GM12878 (cell line): ENCODE data around the gene PHAF1. TPM values are rescaled to one million over a fixed set of nuclear protein-coding genes. Genes with fewer than 3 reads are reported as not detected.

Experiments
- ATAC-seq: fragments of 200-7000 bp; cut with Tn5 transposase; 3 replicates; pipeline ENCODE4 v1.9.1; 2020; ENCODE audit warnings: mild to moderate bottlenecking, moderate library complexity
- BruUV-seq: library from RNA; stranded (reverse); fragments of 400-500 nt; replicated peaks from 2 replicates; lab custom pipeline; 2021; lab: Mats Ljungman, UMichigan
- CTCF ChIA-PET: fragments of 300-600 bp; sonication (Branson Sonifier 250); formaldehyde crosslinking; extraction: SDS; loops from one replicate; lab custom pipeline; 2021; ENCODE audit warnings: inconsistent platforms; lab: Yijun Ruan, JAX
- POLR2A ChIA-PET: fragments of 350-600 bp; formaldehyde crosslinking; extraction: SDS; loops from one replicate; lab custom pipeline; 2021; ENCODE audit warnings: inconsistent platforms; lab: Charles Lee
- RAD21 ChIA-PET: fragments of 300-600 bp; sonication (Branson Sonifier 250); formaldehyde crosslinking; loops from one replicate; lab custom pipeline; 2023; ENCODE audit warnings: antibody characterized with exemption; ENCODE audit not compliant: unreplicated experiment; lab: Charles Lee
- SMC1A ChIA-PET: fragments of 300-600 bp; sonication (Branson Sonifier 250); formaldehyde crosslinking; loops from one replicate; lab custom pipeline; 2023; ENCODE audit not compliant: unreplicated experiment, uncharacterized antibody; lab: Charles Lee
- DNase-seq: peaks from one replicate; pipeline ENCODE4 v3.0.0-alpha.2; 2011; ENCODE audit warnings: low read depth, low spot score
- FAIRE-seq: peaks from 3 replicates; lab custom pipeline; 2011; peaks lifted over from hg19 to GRCh38; lab: Jason Lieb, UNC
- H2AFZ ChIP-seq: 2 replicates; pipeline ENCODE4 v1.6.0; 2011; ENCODE audit warnings: low read depth, low read length, control low read depth; ENCODE audit not compliant: control insufficient read depth
- H3K27ac ChIP-seq: 2 replicates; pipeline ENCODE4 v1.5.1; 2011; ENCODE audit warnings: control low read depth; ENCODE audit not compliant: control insufficient read depth, insufficient read depth
- H3K27me3 ChIP-seq, 2 experiments: replicated peaks in 1 of 2; 2 replicates each; pipeline versions ENCODE4 v1.6.0 to v1.6.1; 2011; ENCODE audit warnings: low read length in 1 of 2; ENCODE audit not compliant: control insufficient read depth in 2 of 2, insufficient read depth in 2 of 2
- H3K36me3 ChIP-seq, 2 experiments: 2 replicates each; pipeline ENCODE4 v1.5.1; 2011; ENCODE audit warnings: low read length in 1 of 2; ENCODE audit not compliant: control insufficient read depth in 2 of 2, insufficient read depth in 2 of 2
- H3K4me1 ChIP-seq: 2 replicates; pipeline ENCODE4 v1.6.1; 2011; ENCODE audit warnings: mild to moderate bottlenecking, low read length, moderate library complexity, mixed read lengths; ENCODE audit not compliant: control insufficient read depth, insufficient read depth
- H3K4me2 ChIP-seq: 2 replicates; pipeline ENCODE4 v1.6.0; 2011; ENCODE audit warnings: control low read depth; ENCODE audit not compliant: control insufficient read depth, insufficient read depth
- H3K4me3 ChIP-seq: fragments of 200-600 bp; sonication (generic); 2 replicates; pipeline ENCODE4 v1.5.1; 2016
- H3K79me2 ChIP-seq: 2 replicates; pipeline ENCODE4 v1.6.0; 2011; ENCODE audit warnings: low read length; ENCODE audit not compliant: control insufficient read depth, insufficient read depth
- H3K9ac ChIP-seq: 2 replicates; pipeline ENCODE4 v1.8.0; 2011; ENCODE audit warnings: low read length, control low read depth, mixed read lengths; ENCODE audit not compliant: control insufficient read depth, insufficient read depth
- H3K9me3 ChIP-seq: replicated peaks from 3 replicates; pipeline ENCODE4 v1.5.1; 2011; ENCODE audit warnings: mild to moderate bottlenecking, low read length; ENCODE audit not compliant: control insufficient read depth, insufficient read depth
- H4K20me1 ChIP-seq: 2 replicates; pipeline ENCODE4 v1.6.0; 2011; ENCODE audit not compliant: control insufficient read depth, insufficient read depth
- BACH1 ChIP-seq: fragments of 450-650 bp; IDR thresholded peaks from 2 replicates; pipeline ENCODE4 v1.6.1; 2017; ENCODE audit warnings: mild to moderate bottlenecking, borderline replicate concordance
- BCL3 ChIP-seq: IDR thresholded peaks from 2 replicates; pipeline ENCODE4 v1.6.1; 2011; ENCODE audit warnings: borderline replicate concordance, low read depth, mild to moderate bottlenecking, moderate library complexity, low read length; ENCODE audit not compliant: insufficient read depth, poor library complexity, severe bottlenecking
- BHLHE40 ChIP-seq, 2 experiments: fragments of 450-650 bp in 1 of 2; IDR thresholded peaks; 2 replicates each; pipeline ENCODE4 v1.6.1; 2011 to 2017; ENCODE audit warnings: low read depth in 2 of 2, borderline replicate concordance in 1 of 2, improper control_type of control experiment in 1 of 2, low read length in 1 of 2, mild to moderate bottlenecking in 1 of 2
- CHD2 ChIP-seq: IDR thresholded peaks from 2 replicates; pipeline ENCODE4 v1.6.1; 2011; ENCODE audit warnings: low read depth, low read length, improper control_type of control experiment, borderline replicate concordance
- ETV6 ChIP-seq, 2 experiments: fragments of 450-650 bp in 1 of 2; IDR thresholded peaks in 1 of 2; conservative IDR thresholded peaks in 1 of 2; 2 replicates each; pipeline ENCODE4 v1.6.1; 2014; ENCODE audit warnings: antibody characterized with exemption in 1 of 2, borderline replicate concordance in 1 of 2, low read depth in 1 of 2, mild to moderate bottlenecking in 1 of 2, moderate library complexity in 1 of 2
- FOXM1 ChIP-seq: IDR thresholded peaks from 2 replicates; pipeline ENCODE4 v1.6.1; 2012; ENCODE audit warnings: low read depth, mild to moderate bottlenecking, inconsistent platforms, low read length, moderate library complexity
- IKZF1 ChIP-seq: fragments of 450-650 bp; conservative IDR thresholded peaks from 2 replicates; pipeline ENCODE4 v1.6.1; 2017; ENCODE audit warnings: antibody characterized with exemption, mild to moderate bottlenecking
- IRF4 ChIP-seq: IDR thresholded peaks from 2 replicates; pipeline ENCODE4 v1.6.1; 2011; ENCODE audit warnings: low read depth, low read length
- LARP7 ChIP-seq: fragments of 450-650 bp; IDR thresholded peaks from 2 replicates; pipeline ENCODE4 v1.6.1; 2017; ENCODE audit warnings: mild to moderate bottlenecking
- NKRF ChIP-seq: fragments of 450-650 bp; conservative IDR thresholded peaks from 2 replicates; pipeline ENCODE4 v1.6.1; 2017; ENCODE audit warnings: mild to moderate bottlenecking, moderate library complexity
- POLR2A ChIP-seq: IDR thresholded peaks from 2 replicates; pipeline ENCODE4 v1.6.1; 2011; ENCODE audit warnings: low read depth, mild to moderate bottlenecking, low read length
- RB1 ChIP-seq: fragments of 450-650 bp; formaldehyde crosslinking; IDR thresholded peaks from 2 replicates; pipeline ENCODE4 v1.6.1; 2017; ENCODE audit warnings: mild to moderate bottlenecking, borderline replicate concordance
- TCF12 ChIP-seq: IDR thresholded peaks from 2 replicates; pipeline ENCODE4 v1.6.1; 2011; ENCODE audit warnings: low read depth, mild to moderate bottlenecking, low read length
- WRNIP1 ChIP-seq: IDR thresholded peaks from 2 replicates; pipeline ENCODE4 v1.6.1; 2011; ENCODE audit warnings: low read depth, low read length, improper control_type of control experiment, borderline replicate concordance
- WGBS: methylation state at CpG from one replicate; pipeline ENCODE4 v1.1.6; 2016; ENCODE audit warnings: low lambda C conversion rate; ENCODE audit not compliant: insufficient replicate concordance, insufficient coverage; ENCODE audit errors: missing lambda C conversion rate; 5-methylcytosine and 5-hydroxymethylcytosine counted together
- in situ Hi-C: fragments of 300-500 bp; cut with MboI; formaldehyde crosslinking; loops from 9 replicates; pipeline ENCODE4 v1.14.3; 2018; ENCODE audit warnings: mixed read lengths
- intact Hi-C: fragments of 100-400 bp; cut with micrococcal nuclease; formaldehyde crosslinking; loops from one replicate; pipeline ENCODE4 v1.14.2; 2022; ENCODE audit not compliant: unreplicated experiment
- polyA plus RNA-seq, 11 experiments: library from polyadenylated mRNA; depleted of rRNA in 4 of 11; unstranded in 6 of 11; stranded (reverse) in 5 of 11; fragments of >200 nt; fragmentation: Nextera tagmentation in 4 of 11; fragmentation: Illumina TruSeq in 1 of 11; extraction: Ambion mirVana in 4 of 11; extraction: Trizol in 1 of 11; gene quantifications; 1 replicate in 1 of 11; 2 replicates in 10 of 11; pipeline versions ENCODE4 v1.2.1 to v1.2.3, GENCODE V29; 2011 to 2016; ENCODE audit warnings: inconsistent platforms in 2 of 11, missing spikeins in 2 of 11, low read depth in 1 of 11
- total RNA-seq, 4 experiments: library from RNA; depleted of rRNA in 3 of 4; stranded (reverse); fragments of >200 nt in 3 of 4; fragmentation: Illumina TruSeq in 1 of 4; extraction: Trizol in 1 of 4; gene quantifications; 2 replicates each; pipeline versions ENCODE4 v1.2.1 to v1.2.3, GENCODE V29; 2013 to 2021
- TF ChIP-seq, protein P1 (sequence below): IDR thresholded peaks from 2 replicates; pipeline ENCODE4 v1.6.1; 2012; ENCODE audit warnings: low read length, inconsistent platforms
- TF ChIP-seq, protein P2 (sequence below): IDR thresholded peaks from 2 replicates; pipeline ENCODE4 v1.6.1; 2012; ENCODE audit warnings: low read depth, low read length, improper control_type of control experiment

PHAF1 gene
- total and polyA plus RNA-seq, 10 of the 15 experiments (the other 5 are each of a cell fraction or from before 2014, with no cell fraction given): 4.5 to 20.9 (median 14.9) TPM

GRCh38 chr16:67163164-67163998, 53.6 kb downstream of the PHAF1 start:
- FAIRE-seq (no peak), DNase-seq (no peak), ATAC-seq (peak; percentile 11)
- Histone ChIP-seq H3K4me1 (peaks cover 42% of the 10 kb centered on the region), H2AFZ (peak overlapping the region; percentile 70), H3K4me2 (peak overlapping the region; percentile 83), H3K27ac (no peak overlapping the region), H3K27me3 (peaks cover 2 to 18% of the 10 kb centered on the region in 2 experiments), H4K20me1 (no peaks in the 10 kb centered on the region; the same call in 1 of the 2 replicates), H3K9me3 (no peaks in the 10 kb centered on the region; the same call in 2 of the 3 replicates), H3K9ac (no peak overlapping the region), H3K36me3 (no peaks in the 10 kb centered on the region), H3K79me2 (peaks cover 4% of the 10 kb centered on the region), H3K4me3 (peak overlapping the region; percentile 53; the same call in 1 of the 2 replicates)
- BruUV-seq: no TSS peak
- ChIA-PET RAD21 (interaction anchor here (1.3 to 1.9 kb wide), 3 partner anchors 11 to 133 kb away, joined by 3 to 6 read pairs (median 6); no protein-coding TSS in a partner anchor), POLR2A (interaction anchor here (0.6 to 8.2 kb wide), 6 partner anchors 10 to 135 kb away, joined by 3 to 137 read pairs (median 4); partner anchors contain the start of gene NOL3), CTCF (interaction anchor here (1.1 to 1.9 kb wide), 4 partner anchors 10 to 146 kb away, joined by 3 to 8 read pairs (median 6); no protein-coding TSS in a partner anchor), SMC1A (interaction anchor here (0.8 to 1.8 kb wide), 4 partner anchors 10 to 16 kb away, joined by 3 to 10 read pairs (median 4); no protein-coding TSS in a partner anchor)
- intact Hi-C loops (no loop called here), in situ Hi-C loops (no loop called here)
- whole genome bisulfite sequencing: 10% methylated on average over 89 of the region's 99 CpGs
- no peak for TF ChIP-seq WRNIP1
- TF ChIP-seq BCL3: no peak
- TF ChIP-seq TCF12: no peak
- TF ChIP-seq ETV6 (conservative IDR thresholded peaks at IDR 0.05 in 1 of 2, IDR thresholded peaks at IDR 0.05 in 1 of 2; ENCODE audit: borderline replicate concordance in 1 of 2, low read depth in 1 of 2): no peak
- TF ChIP-seq, protein P1, sequence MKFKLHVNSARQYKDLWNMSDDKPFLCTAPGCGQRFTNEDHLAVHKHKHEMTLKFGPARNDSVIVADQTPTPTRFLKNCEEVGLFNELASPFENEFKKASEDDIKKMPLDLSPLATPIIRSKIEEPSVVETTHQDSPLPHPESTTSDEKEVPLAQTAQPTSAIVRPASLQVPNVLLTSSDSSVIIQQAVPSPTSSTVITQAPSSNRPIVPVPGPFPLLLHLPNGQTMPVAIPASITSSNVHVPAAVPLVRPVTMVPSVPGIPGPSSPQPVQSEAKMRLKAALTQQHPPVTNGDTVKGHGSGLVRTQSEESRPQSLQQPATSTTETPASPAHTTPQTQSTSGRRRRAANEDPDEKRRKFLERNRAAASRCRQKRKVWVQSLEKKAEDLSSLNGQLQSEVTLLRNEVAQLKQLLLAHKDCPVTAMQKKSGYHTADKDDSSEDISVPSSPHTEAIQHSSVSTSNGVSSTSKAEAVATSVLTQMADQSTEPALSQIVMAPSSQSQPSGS: no peak
- TF ChIP-seq IKZF1: peak; percentile 62
- TF ChIP-seq, protein P2, sequence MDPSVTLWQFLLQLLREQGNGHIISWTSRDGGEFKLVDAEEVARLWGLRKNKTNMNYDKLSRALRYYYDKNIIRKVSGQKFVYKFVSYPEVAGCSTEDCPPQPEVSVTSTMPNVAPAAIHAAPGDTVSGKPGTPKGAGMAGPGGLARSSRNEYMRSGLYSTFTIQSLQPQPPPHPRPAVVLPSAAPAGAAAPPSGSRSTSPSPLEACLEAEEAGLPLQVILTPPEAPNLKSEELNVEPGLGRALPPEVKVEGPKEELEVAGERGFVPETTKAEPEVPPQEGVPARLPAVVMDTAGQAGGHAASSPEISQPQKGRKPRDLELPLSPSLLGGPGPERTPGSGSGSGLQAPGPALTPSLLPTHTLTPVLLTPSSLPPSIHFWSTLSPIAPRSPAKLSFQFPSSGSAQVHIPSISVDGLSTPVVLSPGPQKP: no peak
- TF ChIP-seq IRF4: no peak
- peak; percentile 15 to 77; a peak in 2 of 4 replicates for TF ChIP-seq BHLHE40 (IDR thresholded peaks at IDR 0.05; ENCODE audit: borderline replicate concordance in 1 of 2, low read depth in 2 of 2, low read length in 1 of 2)
- peak; percentile 89 for TF ChIP-seq LARP7
- TF ChIP-seq NKRF: peak; percentile 44
- no peak for TF ChIP-seq FOXM1
- TF ChIP-seq POLR2A: peak; percentile 68; the same call in 1 of the 2 replicates
- peak; percentile 82 for TF ChIP-seq CHD2
- peak; percentile 40; the same call in 1 of the 2 replicates for TF ChIP-seq RB1
- TF ChIP-seq BACH1: peak; percentile 52
